OCI-LY1 (cell line): ENCODE measurements around the gene NPS.

Experiments used
- H2AFZ ChIP-seq: fragments of 200-600 bp; sonication (generic), shearing (Covaris generic); 2 replicates; pipeline ENCODE4 v1.6.0; 2014; ENCODE audit warnings: antibody characterized with exemption, mild to moderate bottlenecking, low read length
- H3F3A ChIP-seq: fragments of 200-600 bp; sonication (generic), shearing (Covaris generic); 2 replicates; pipeline ENCODE4 v1.6.0; 2014; ENCODE audit warnings: mild to moderate bottlenecking, antibody characterized with exemption, low read length, moderate library complexity; ENCODE audit not compliant: insufficient read depth
- H3K27ac ChIP-seq: fragments of 200-600 bp; sonication (generic); 2 replicates; pipeline ENCODE4 v1.5.1; 2014; ENCODE audit warnings: low read length, mixed run types, mild to moderate bottlenecking, low read depth; ENCODE audit not compliant: poor library complexity, severe bottlenecking
- H3K27me3 ChIP-seq: fragments of 200-600 bp; sonication (generic); 2 replicates; pipeline ENCODE4 v1.6.0; 2014; ENCODE audit warnings: antibody characterized with exemption, mild to moderate bottlenecking, low read length, moderate library complexity; ENCODE audit not compliant: insufficient read depth
- H3K36me3 ChIP-seq: fragments of 200-600 bp; sonication (generic); 2 replicates; pipeline ENCODE4 v1.6.1; 2014; ENCODE audit warnings: mild to moderate bottlenecking, antibody characterized with exemption, low read length, moderate library complexity, mixed read lengths; ENCODE audit not compliant: insufficient read depth
- H3K4me1 ChIP-seq: fragments of 200-600 bp; sonication (generic); 2 replicates; pipeline ENCODE4 v1.5.1; 2014; ENCODE audit warnings: mild to moderate bottlenecking, low read length, moderate library complexity; ENCODE audit not compliant: insufficient read depth, severe bottlenecking
- H3K4me2 ChIP-seq: fragments of 200-600 bp; sonication (generic), shearing (Covaris generic); 2 replicates; pipeline ENCODE4 v1.6.1; 2014; ENCODE audit warnings: low read length
- H3K4me3 ChIP-seq: fragments of 200-600 bp; sonication (generic); 2 replicates; pipeline ENCODE4 v1.5.1; 2014; ENCODE audit warnings: low read length, low read depth, mild to moderate bottlenecking, mixed read lengths; ENCODE audit not compliant: poor library complexity, severe bottlenecking
- H3K79me2 ChIP-seq: fragments of 200-600 bp; shearing (Covaris generic); 2 replicates; pipeline ENCODE4 v1.6.1; 2016; ENCODE audit warnings: mixed run types, low read length, mixed read lengths; ENCODE audit not compliant: insufficient read depth
- H3K9ac ChIP-seq: fragments of 200-600 bp; sonication (generic), shearing (Covaris generic); 2 replicates; pipeline ENCODE4 v1.6.1; 2014; ENCODE audit warnings: mild to moderate bottlenecking, low read length, mixed read lengths
- H3K9me2 ChIP-seq: fragments of 200-600 bp; sonication (generic), shearing (Covaris generic); 2 replicates; pipeline ENCODE4 v1.6.1; 2014; ENCODE audit warnings: low read depth, mild to moderate bottlenecking, low read length, mixed read lengths
- H3K9me3 ChIP-seq: fragments of 200-600 bp; shearing (Covaris generic); 2 replicates; pipeline ENCODE4 v1.6.1; 2014; ENCODE audit warnings: low read length, mixed read lengths
- H4K20me1 ChIP-seq: fragments of 200-600 bp; sonication (generic), shearing (Covaris generic); 2 replicates; pipeline ENCODE4 v1.6.0; 2016; ENCODE audit warnings: mild to moderate bottlenecking, low read length; ENCODE audit not compliant: insufficient read depth
- CTCF ChIP-seq: fragments of 200-600 bp; sonication (generic), shearing (Covaris generic); IDR thresholded peaks from 2 replicates; pipeline ENCODE4 v1.5.1; 2017; ENCODE audit warnings: mild to moderate bottlenecking, antibody characterized with exemption, low read length, moderate library complexity, mixed read lengths
- EZH2 ChIP-seq: fragments of 200-600 bp; sonication (generic), shearing (Covaris generic); IDR thresholded peaks from 2 replicates; pipeline ENCODE4 v1.8.0; 2017; ENCODE audit warnings: borderline replicate concordance, mixed run types, mild to moderate bottlenecking, antibody characterized with exemption, low read length, moderate library complexity, mixed read lengths

NPS gene

GRCh38 chr10:127569210-127569609 lies 20.1 kb downstream of the NPS start:
- Histone ChIP-seq H3K4me1 (no peaks in the 10 kb centered on the region), H3K9me2 (no peaks in the 10 kb centered on the region), H3K9me3 (no peaks in the 10 kb centered on the region), H3K9ac (no peak overlapping the region), H3K4me3 (no peak overlapping the region), H3K79me2 (no peaks in the 10 kb centered on the region), H3F3A (no peaks in the 10 kb centered on the region), H3K27me3 (no peaks in the 10 kb centered on the region), H2AFZ (no peak overlapping the region), H4K20me1 (no peaks in the 10 kb centered on the region), H3K36me3 (no peaks in the 10 kb centered on the region), H3K27ac (no peak overlapping the region), H3K4me2 (no peak overlapping the region)
- TF ChIP-seq EZH2 (no peak), CTCF (no peak)

- Histone ChIP-seq H4K20me1 (no peaks in the 10 kb centered on the region), H3K27me3 (no peaks in the 10 kb centered on the region), H3K4me1 (no peaks in the 10 kb centered on the region), H3F3A (no peaks in the 10 kb centered on the region), H3K4me2 (no peak overlapping the region), H3K79me2 (no peaks in the 10 kb centered on the region), H3K9me3 (no peaks in the 10 kb centered on the region), H3K27ac (no peak overlapping the region), H3K9ac (no peak overlapping the region), H3K36me3 (no peaks in the 10 kb centered on the region), H3K9me2 (no peaks in the 10 kb centered on the region), H3K4me3 (no peak overlapping the region), H2AFZ (no peak overlapping the region)
- TF ChIP-seq EZH2, result no peak
- no peak for TF ChIP-seq CTCF
These were observed 20.9 kb downstream of the NPS start for GRCh38 chr10:127570036-127570435.

- no peaks in the 10 kb centered on the region for H3K4me1 ChIP-seq
- TF ChIP-seq CTCF (no peak), EZH2 (no peak)
- no peak overlapping the region for H3K4me3 ChIP-seq
- no peak overlapping the region for H3K9ac ChIP-seq
- no peaks in the 10 kb centered on the region for H3K27me3 ChIP-seq
- no peak overlapping the region for H3K27ac ChIP-seq
- H3K79me2 ChIP-seq, result no peaks in the 10 kb centered on the region
- H2AFZ ChIP-seq, result no peak overlapping the region
- no peaks in the 10 kb centered on the region for H3K9me2 ChIP-seq
- H3K9me3 ChIP-seq, result no peaks in the 10 kb centered on the region
- H3F3A ChIP-seq, result no peaks in the 10 kb centered on the region
- H3K4me2 ChIP-seq, result no peak overlapping the region
- no peaks in the 10 kb centered on the region for H3K36me3 ChIP-seq
- no peaks in the 10 kb centered on the region for H4K20me1 ChIP-seq
These were observed 22.3 kb downstream of the NPS start for GRCh38 chr10:127571386-127571785.
